GM18517 (cell line): ENCODE data around the gene RNU5D-1.
"Not testable (repeated sequence)": the region's sequence is repeated elsewhere in the genome, so short reads cannot be mapped to it uniquely, and the experiment has no call there.

Experiments
- ATAC-seq: cut with Tn5 transposase; IDR thresholded peaks from one replicate; pipeline ENCODE4 v1.9.1; 2021; ENCODE audit warnings: mild to moderate bottlenecking, moderate library complexity; ENCODE audit not compliant: unreplicated experiment

Gene RNU5D-1

DNA sequence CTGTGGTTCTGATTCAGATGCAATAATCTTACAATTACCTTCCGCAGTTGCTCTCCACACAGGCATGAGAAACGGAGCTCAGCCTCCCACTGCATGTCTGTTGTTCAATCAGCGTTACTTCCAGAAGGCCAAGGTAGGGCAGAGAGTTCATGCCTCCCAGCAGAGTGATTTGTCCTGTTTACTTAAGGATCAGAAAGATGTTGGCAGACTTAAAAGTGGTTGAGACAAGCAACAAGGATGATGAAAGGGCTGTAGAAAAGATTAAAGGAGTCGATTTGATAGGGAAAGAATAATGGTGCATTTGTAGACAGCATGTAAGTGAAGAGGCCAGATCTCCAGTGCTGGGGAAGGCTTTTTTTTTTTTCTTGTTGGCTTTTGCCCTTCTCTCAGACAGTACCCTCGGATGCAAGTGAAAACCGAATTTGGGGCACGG is 29.8 kb downstream of the RNU5D-1 start:
- no peak for ATAC-seq

- ATAC-seq = no peak
Observed at GRCh38 chr1:44700573-44700972, 30.4 kb downstream of the RNU5D-1 start.

DNA sequence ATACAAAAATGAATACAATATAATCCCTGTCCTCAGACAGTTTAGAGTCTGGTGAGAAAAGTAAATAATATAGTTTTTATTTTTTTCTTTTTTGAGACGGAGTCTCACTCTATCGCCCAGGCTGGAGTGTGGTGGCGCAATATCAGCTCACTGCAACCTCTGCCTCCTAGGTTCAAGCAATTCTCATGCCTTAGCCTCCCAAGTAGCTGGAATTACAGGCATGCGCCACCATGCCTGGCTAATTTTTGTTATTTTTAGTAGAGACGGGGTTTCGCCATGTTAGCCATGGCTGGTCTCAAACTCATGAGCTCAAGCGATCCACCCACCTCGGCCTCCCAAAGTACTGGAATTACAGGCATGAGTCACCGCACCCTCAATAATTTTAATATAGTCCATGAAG is 31.6 kb downstream of the RNU5D-1 start:
- ATAC-seq = not testable (repeated sequence)

DNA sequence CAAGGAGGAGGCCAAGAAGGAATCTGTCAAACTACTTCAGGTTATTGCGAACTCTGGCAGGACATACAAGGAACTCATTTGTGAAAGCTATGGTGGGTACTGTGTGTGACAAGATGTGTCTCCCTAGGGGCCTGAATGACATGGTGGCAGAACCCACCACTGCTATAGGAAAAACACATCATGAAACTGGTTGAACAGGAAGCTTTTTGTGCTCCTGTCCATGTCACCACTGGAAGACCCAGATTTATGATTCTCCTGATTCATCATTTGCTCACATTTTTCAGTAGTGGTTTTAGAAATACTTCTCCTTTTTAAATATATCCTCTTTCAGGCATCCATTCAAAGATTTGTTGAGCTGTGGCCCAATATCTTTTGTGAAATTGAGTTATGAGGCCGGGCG is 32.8 kb downstream of the RNU5D-1 start:
- no peak for ATAC-seq

- ATAC-seq = no peak
Observed at GRCh38 chr1:44696789-44697345, 34.1 kb downstream of the RNU5D-1 start.

DNA sequence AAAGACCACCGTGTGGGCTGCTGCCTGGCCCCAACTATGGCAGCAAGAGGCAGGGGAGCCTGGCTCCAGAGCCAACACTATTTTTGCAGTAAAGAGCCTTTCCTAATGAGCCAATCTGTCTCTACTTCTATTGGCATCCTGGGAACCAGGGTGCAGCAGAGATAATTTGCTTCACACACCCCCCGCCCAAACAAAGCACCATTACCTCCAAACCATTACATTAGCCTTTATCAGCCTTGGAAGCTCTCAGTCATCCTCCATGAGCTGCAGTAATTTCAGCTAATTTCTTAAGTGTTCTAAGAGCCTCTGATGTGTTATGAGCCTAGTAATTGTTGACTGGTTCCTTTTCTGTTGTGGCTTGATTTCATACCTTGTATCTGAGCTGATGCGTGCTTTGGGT is 34.9 kb downstream of the RNU5D-1 start:
- ATAC-seq = no peak

- no peak for ATAC-seq
Observed at GRCh38 chr1:44695671-44696070, 35.3 kb downstream of the RNU5D-1 start.

DNA sequence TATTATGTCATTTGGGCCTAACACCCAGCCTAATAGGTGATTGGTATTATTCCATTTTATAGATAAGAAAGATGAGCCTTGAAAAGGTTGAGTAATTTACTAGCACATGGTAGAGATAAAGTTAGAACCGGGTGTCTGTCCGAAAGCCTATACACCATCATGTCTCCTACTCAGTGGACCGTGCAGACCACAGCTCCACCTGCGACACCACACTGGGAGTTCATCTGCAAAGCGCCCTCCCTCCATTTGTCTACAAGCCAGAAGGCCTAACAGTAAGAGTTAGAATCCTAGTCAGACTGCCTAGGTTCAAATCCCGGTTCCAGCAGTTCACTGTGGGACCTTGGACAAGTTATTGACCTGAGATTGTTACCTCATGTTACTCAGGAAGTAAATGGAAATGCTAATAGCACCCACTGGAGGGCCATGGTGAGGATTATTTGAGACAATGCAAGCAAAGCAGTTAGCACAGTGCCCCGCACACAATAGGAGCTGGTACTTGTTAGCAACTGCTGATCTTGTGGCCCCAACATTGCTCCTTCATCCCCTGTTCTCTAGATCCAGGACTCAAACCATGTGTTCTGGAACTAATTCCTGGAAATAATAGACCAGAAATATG is 36.0 kb downstream of the RNU5D-1 start:
- peak; percentile 64 for ATAC-seq

DNA sequence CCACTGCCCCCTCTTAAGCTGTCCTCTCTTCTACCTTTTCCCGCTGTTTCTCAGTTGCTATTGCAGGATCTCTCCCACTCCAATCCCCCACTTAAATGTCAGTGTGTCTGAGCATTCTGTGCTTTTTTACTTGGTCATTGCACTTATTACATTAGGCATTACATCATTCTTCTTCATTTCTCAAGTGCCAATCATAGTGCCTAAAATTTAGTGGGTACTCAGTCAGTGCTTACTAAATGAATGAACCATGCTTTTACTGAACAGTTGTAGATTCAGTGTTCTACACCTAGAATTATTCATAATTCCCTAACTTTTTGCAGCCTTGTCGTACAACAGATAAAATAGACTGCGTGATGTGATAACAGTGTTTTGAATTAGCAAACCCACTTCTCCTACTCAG is 37.1 kb downstream of the RNU5D-1 start:
- no peak for ATAC-seq

DNA sequence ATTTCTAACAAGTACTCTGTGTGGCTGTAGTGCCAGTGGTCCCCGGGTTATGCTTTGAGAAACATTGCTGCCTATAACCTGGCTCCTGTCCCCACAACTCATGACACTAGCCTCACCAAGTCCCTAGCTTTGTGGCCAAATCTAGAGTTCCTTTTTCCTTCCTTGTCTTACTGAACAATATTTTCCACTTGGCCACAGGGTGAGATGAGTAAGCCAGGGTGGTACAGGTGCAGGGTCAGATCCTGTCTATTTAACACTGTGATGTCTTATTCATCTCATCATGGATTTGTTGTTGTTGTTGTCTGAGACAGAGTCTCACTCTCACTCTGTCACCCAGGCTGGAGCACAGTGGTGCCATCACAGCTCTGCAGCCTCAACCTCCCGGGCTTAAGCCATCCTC is 37.8 kb downstream of the RNU5D-1 start:
- ATAC-seq = no peak

- no peak for ATAC-seq
Observed at GRCh38 chr1:44689447-44689765, 41.6 kb downstream of the RNU5D-1 start.

DNA sequence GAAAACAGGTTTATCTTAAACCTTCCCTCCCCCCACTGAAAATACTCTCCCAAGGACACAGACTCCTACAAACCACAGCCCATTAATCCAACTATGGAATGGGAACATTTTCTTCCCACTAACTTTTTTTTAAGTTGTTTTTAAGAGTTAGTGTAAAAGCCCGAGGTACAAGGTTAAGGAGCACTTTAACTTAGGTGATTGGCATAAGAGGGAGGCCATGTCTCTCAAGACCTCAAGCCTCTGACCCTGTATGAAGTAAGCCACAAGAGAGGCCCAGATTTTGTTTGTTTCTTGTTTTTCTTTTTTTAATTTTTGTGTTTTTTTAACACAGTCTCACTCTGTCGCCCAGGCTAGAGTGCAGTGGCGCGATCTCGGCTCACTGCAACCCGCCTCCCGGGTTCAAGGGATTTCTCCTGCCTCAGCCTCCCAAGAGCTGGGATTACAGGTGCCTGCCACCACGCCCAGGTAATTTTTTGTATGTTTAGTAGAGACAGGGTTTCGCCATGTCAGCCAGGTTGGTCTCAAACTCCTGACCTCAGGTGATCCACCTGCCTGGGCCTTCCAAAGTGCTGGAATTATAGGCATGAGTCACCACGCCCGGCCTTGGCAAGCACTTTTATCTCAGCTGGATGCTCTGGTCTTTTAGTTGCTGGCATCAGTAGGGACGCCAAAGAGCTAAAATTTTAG is 42.1 kb downstream of the RNU5D-1 start:
- ATAC-seq = no peak

- ATAC-seq = no peak
Observed at GRCh38 chr1:44685881-44686280, 45.1 kb downstream of the RNU5D-1 start.

DNA sequence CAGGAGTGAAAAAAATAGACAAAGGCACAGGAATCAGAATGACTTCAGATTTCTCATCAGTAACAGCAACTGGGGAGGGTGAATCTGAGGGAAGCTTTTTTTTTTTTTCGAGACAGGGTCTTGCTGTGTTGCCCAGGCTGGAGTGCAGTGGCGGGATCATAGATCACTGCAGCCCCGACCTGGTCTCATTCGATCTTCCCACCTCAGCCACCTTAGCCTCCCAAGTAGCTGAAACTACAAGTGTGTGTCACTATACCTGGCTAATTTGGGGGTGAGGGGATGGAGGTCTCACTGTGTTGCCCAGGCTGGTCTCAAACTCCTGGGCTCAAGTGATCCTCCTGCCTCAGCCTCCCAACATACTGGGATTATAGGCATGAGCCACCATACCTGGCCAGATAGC is 45.8 kb downstream of the RNU5D-1 start:
- ATAC-seq = no peak

- peak; percentile 66 for ATAC-seq
Observed at GRCh38 chr1:44684525-44684924, 46.4 kb downstream of the RNU5D-1 start.

GRCh38 chr1:44682883-44683265 is 48.1 kb downstream of the RNU5D-1 start:
- ATAC-seq = no peak

GRCh38 chr1:44681905-44682882 is 48.8 kb downstream of the RNU5D-1 start:
- ATAC-seq = no peak
